ENCODE results near the gene ZDHHC14.
"Not testable (repeated sequence)": the region's sequence is repeated elsewhere in the genome, so short reads cannot be mapped to it uniquely, and the experiment has no call there.

The ZDHHC14 gene

GRCh38 chr6:157684620-157685299, 303.8 kb downstream of the ZDHHC14 start:
- Histone ChIP-seq H3K27me3 (ENCODE audit: control insufficient read depth in 1 of 2, insufficient read depth in 2 of 2, low read length in 2 of 2) (peaks cover 2 to 5% of the 10 kb centered on the region in 2 donors), H3K9me3 (ENCODE audit: control insufficient read depth in 2 of 2, low read length in 2 of 2) (no peaks in the 10 kb centered on the region), H3K4me1 (ENCODE audit: control insufficient read depth, insufficient read depth, low read length) (no peaks in the 10 kb centered on the region), H3K4me3 (ENCODE audit: low read length in 2 of 2) (no peak overlapping the region), H3K9ac (ENCODE audit: low read length in 2 of 2) (no peak overlapping the region), H3K36me3 (ENCODE audit: control insufficient read depth in 2 of 2, insufficient read depth in 2 of 2, low read length in 2 of 2) (no peaks in the 10 kb centered on the region), H3K27ac (ENCODE audit: low read length) (no peak overlapping the region)

- no peak overlapping the region for H3K27ac ChIP-seq (ENCODE audit: low read length)
- no peaks in the 10 kb centered on the region for H3K9me3 ChIP-seq (ENCODE audit: control insufficient read depth in 2 of 2, low read length in 2 of 2)
- H3K9ac ChIP-seq (ENCODE audit: low read length in 2 of 2): no peak overlapping the region
- no peak overlapping the region for H3K4me3 ChIP-seq (ENCODE audit: low read length in 2 of 2)
- H3K27me3 ChIP-seq (ENCODE audit: control insufficient read depth in 1 of 2, insufficient read depth in 2 of 2, low read length in 2 of 2): peaks cover 2 to 5% of the 10 kb centered on the region in 2 donors
- H3K4me1 ChIP-seq (ENCODE audit: control insufficient read depth, insufficient read depth, low read length): no peaks in the 10 kb centered on the region
- no peaks in the 10 kb centered on the region for H3K36me3 ChIP-seq (ENCODE audit: control insufficient read depth in 2 of 2, insufficient read depth in 2 of 2, low read length in 2 of 2)
Measured at GRCh38 chr6:157685596-157686280, 304.7 kb downstream of the ZDHHC14 start.

- H3K4me3 ChIP-seq (ENCODE audit: low read length in 2 of 2): no peak overlapping the region
- H3K9ac ChIP-seq (ENCODE audit: low read length in 2 of 2): no peak overlapping the region
- H3K27me3 ChIP-seq (ENCODE audit: control insufficient read depth in 1 of 2, insufficient read depth in 2 of 2, low read length in 2 of 2): peaks cover 4 to 5% of the 10 kb centered on the region in 2 donors
- H3K9me3 ChIP-seq (ENCODE audit: control insufficient read depth in 2 of 2, low read length in 2 of 2): no peaks in the 10 kb centered on the region
- no peak overlapping the region for H3K27ac ChIP-seq (ENCODE audit: low read length)
- H3K36me3 ChIP-seq (ENCODE audit: control insufficient read depth in 2 of 2, insufficient read depth in 2 of 2, low read length in 2 of 2): no peaks in the 10 kb centered on the region
- no peaks in the 10 kb centered on the region for H3K4me1 ChIP-seq (ENCODE audit: control insufficient read depth, insufficient read depth, low read length)
Measured at GRCh38 chr6:157688275-157688959, 307.4 kb downstream of the ZDHHC14 start.

GRCh38 chr6:157688960-157689599, 308.1 kb downstream of the ZDHHC14 start:
- no peak overlapping the region for H3K27ac ChIP-seq (ENCODE audit: low read length)

GRCh38 chr6:157689875-157690274, 308.9 kb downstream of the ZDHHC14 start:
- H3K9ac ChIP-seq (ENCODE audit: low read length in 2 of 2): no peak overlapping the region
- no peak overlapping the region for H3K4me3 ChIP-seq (ENCODE audit: low read length in 2 of 2)
- H3K27me3 ChIP-seq (ENCODE audit: control insufficient read depth in 1 of 2, insufficient read depth in 2 of 2, low read length in 2 of 2): peaks cover 2 to 5% of the 10 kb centered on the region in 2 donors
- H3K27ac ChIP-seq (ENCODE audit: low read length): no peak overlapping the region
- peaks cover 0 to 2% of the 10 kb centered on the region in 2 donors for H3K9me3 ChIP-seq (ENCODE audit: control insufficient read depth in 2 of 2, low read length in 2 of 2)
- no peaks in the 10 kb centered on the region for H3K36me3 ChIP-seq (ENCODE audit: control insufficient read depth in 2 of 2, insufficient read depth in 2 of 2, low read length in 2 of 2)
- H3K4me1 ChIP-seq (ENCODE audit: control insufficient read depth, insufficient read depth, low read length): no peaks in the 10 kb centered on the region

More at GRCh38 chr6:157688960-157689599, 308.1 kb downstream of the ZDHHC14 start:
- H3K9me3 ChIP-seq (ENCODE audit: control insufficient read depth in 2 of 2, low read length in 2 of 2): no peaks in the 10 kb centered on the region
- H3K9ac ChIP-seq (ENCODE audit: low read length in 2 of 2): no peak overlapping the region
- no peaks in the 10 kb centered on the region for H3K4me1 ChIP-seq (ENCODE audit: control insufficient read depth, insufficient read depth, low read length)
- H3K27me3 ChIP-seq (ENCODE audit: control insufficient read depth in 1 of 2, insufficient read depth in 2 of 2, low read length in 2 of 2): peaks cover 3 to 5% of the 10 kb centered on the region in 2 donors
- no peak overlapping the region for H3K4me3 ChIP-seq (ENCODE audit: low read length in 2 of 2)
- no peaks in the 10 kb centered on the region for H3K36me3 ChIP-seq (ENCODE audit: control insufficient read depth in 2 of 2, insufficient read depth in 2 of 2, low read length in 2 of 2)

- Histone ChIP-seq H3K4me1 (ENCODE audit: control insufficient read depth, insufficient read depth, low read length) (no peaks in the 10 kb centered on the region), H3K9ac (ENCODE audit: low read length in 2 of 2) (no peak overlapping the region), H3K27me3 (ENCODE audit: control insufficient read depth in 1 of 2, insufficient read depth in 2 of 2, low read length in 2 of 2) (peaks cover 2 to 5% of the 10 kb centered on the region in 2 donors), H3K36me3 (ENCODE audit: control insufficient read depth in 2 of 2, insufficient read depth in 2 of 2, low read length in 2 of 2) (no peaks in the 10 kb centered on the region), H3K4me3 (ENCODE audit: low read length in 2 of 2) (no peak overlapping the region), H3K27ac (ENCODE audit: low read length) (no peak overlapping the region), H3K9me3 (ENCODE audit: control insufficient read depth in 2 of 2, low read length in 2 of 2) (peaks cover 0 to 2% of the 10 kb centered on the region in 2 donors)
Measured at GRCh38 chr6:157690441-157691210, 309.6 kb downstream of the ZDHHC14 start.

- not testable (repeated sequence) for H3K9me3 ChIP-seq (ENCODE audit: control insufficient read depth in 2 of 2, low read length in 2 of 2); H3K4me3 ChIP-seq (ENCODE audit: low read length in 2 of 2); H3K36me3 ChIP-seq (ENCODE audit: control insufficient read depth in 2 of 2, insufficient read depth in 2 of 2, low read length in 2 of 2); H3K4me1 ChIP-seq (ENCODE audit: control insufficient read depth, insufficient read depth, low read length); H3K27me3 ChIP-seq (ENCODE audit: control insufficient read depth in 1 of 2, insufficient read depth in 2 of 2, low read length in 2 of 2); H3K9ac ChIP-seq (ENCODE audit: low read length in 2 of 2); H3K27ac ChIP-seq (ENCODE audit: low read length)
Measured at GRCh38 chr6:157691621-157692020, 310.6 kb downstream of the ZDHHC14 start.

GRCh38 chr6:157693867-157694266, 312.9 kb downstream of the ZDHHC14 start:
- Histone ChIP-seq H3K27me3 (ENCODE audit: control insufficient read depth in 1 of 2, insufficient read depth in 2 of 2, low read length in 2 of 2) (peaks cover 0 to 2% of the 10 kb centered on the region in 2 donors), H3K36me3 (ENCODE audit: control insufficient read depth in 2 of 2, insufficient read depth in 2 of 2, low read length in 2 of 2) (no peaks in the 10 kb centered on the region), H3K9ac (ENCODE audit: low read length in 2 of 2) (no peak overlapping the region), H3K9me3 (ENCODE audit: control insufficient read depth in 2 of 2, low read length in 2 of 2) (peaks cover 2 to 4% of the 10 kb centered on the region in 2 donors), H3K4me3 (ENCODE audit: low read length in 2 of 2) (no peak overlapping the region), H3K4me1 (ENCODE audit: control insufficient read depth, insufficient read depth, low read length) (no peaks in the 10 kb centered on the region), H3K27ac (ENCODE audit: low read length) (no peak overlapping the region)

- Histone ChIP-seq H3K27ac (ENCODE audit: low read length) (no peak overlapping the region), H3K4me1 (ENCODE audit: control insufficient read depth, insufficient read depth, low read length) (no peaks in the 10 kb centered on the region), H3K9me3 (ENCODE audit: control insufficient read depth in 2 of 2, low read length in 2 of 2) (peaks cover 2 to 4% of the 10 kb centered on the region in 2 donors), H3K36me3 (ENCODE audit: control insufficient read depth in 2 of 2, insufficient read depth in 2 of 2, low read length in 2 of 2) (no peaks in the 10 kb centered on the region), H3K4me3 (ENCODE audit: low read length in 2 of 2) (no peak overlapping the region), H3K9ac (ENCODE audit: low read length in 2 of 2) (no peak overlapping the region), H3K27me3 (ENCODE audit: control insufficient read depth in 1 of 2, insufficient read depth in 2 of 2, low read length in 2 of 2) (peaks cover 0 to 2% of the 10 kb centered on the region in 2 donors)
Measured at GRCh38 chr6:157695301-157696040, 314.5 kb downstream of the ZDHHC14 start.
